SK-N-SH (cell line): Measurements from ENCODE around the gene THSD4. TPM values are rescaled to one million over a fixed set of nuclear protein-coding genes. Genes with fewer than 3 reads are reported as not detected.

Source experiments
- CTCF ChIA-PET: fragments of 300-600, 350-600 bp; formaldehyde crosslinking; extraction: SDS; loops from one replicate; lab custom pipeline; 2021; lab: Yijun Ruan, JAX
- POLR2A ChIA-PET: fragments of 350-600 bp; sonication (Branson Sonifier 250); formaldehyde crosslinking; extraction: SDS; loops from one replicate; lab custom pipeline; 2020; ENCODE audit warnings: antibody characterized with exemption, inconsistent platforms; lab: Yijun Ruan, JAX
- DNase-seq: peaks from one replicate; pipeline ENCODE4 v3.0.0; 2012
- H2AFZ ChIP-seq: fragments of 200-600 bp; sonication (generic); 2 replicates; pipeline ENCODE4 v1.8.1; 2016; ENCODE audit warnings: antibody characterized with exemption, mild to moderate bottlenecking, low read depth
- H3F3A ChIP-seq: fragments of 200-600 bp; sonication (generic); replicated peaks from 2 replicates; pipeline ENCODE3; 2016; ENCODE audit warnings: antibody characterized with exemption, mild to moderate bottlenecking; ENCODE audit not compliant: insufficient read depth
- H3K27ac ChIP-seq, 2 experiments: fragments of 200-500 bp in 1 of 2; fragments of 200-600 bp in 1 of 2; sonication (Bioruptor generic) in 1 of 2; sonication (generic), shearing (Covaris generic) in 1 of 2; 2 replicates each; pipeline versions ENCODE4 v1.5.1 to v1.6.1; 2014 to 2016; ENCODE audit warnings: low read depth in 2 of 2, inconsistent platforms in 1 of 2, low read length in 1 of 2, mild to moderate bottlenecking in 1 of 2, mixed read lengths in 1 of 2
- H3K27me3 ChIP-seq: fragments of 200-600 bp; sonication (generic), shearing (Covaris generic); 2 replicates; pipeline ENCODE4 v1.6.1; 2016; ENCODE audit warnings: mixed run types; ENCODE audit not compliant: insufficient read depth
- H3K36me3 ChIP-seq, 2 experiments: fragments of 200-500 bp in 1 of 2; fragments of 200-600 bp in 1 of 2; sonication (Bioruptor generic) in 1 of 2; sonication (generic) in 1 of 2; replicated peaks in 1 of 2; 2 replicates each; pipeline versions ENCODE3 to v1.5.1; 2014 to 2016; ENCODE audit warnings: low read length in 1 of 2, mild to moderate bottlenecking in 1 of 2; ENCODE audit not compliant: insufficient read depth in 2 of 2, control insufficient read depth in 1 of 2
- H3K4me1 ChIP-seq, 2 experiments: fragments of 200-500 bp in 1 of 2; fragments of 200-600 bp in 1 of 2; sonication (Bioruptor generic) in 1 of 2; sonication (generic), shearing (Covaris generic) in 1 of 2; 2 replicates each; pipeline versions ENCODE4 v1.5.1 to v1.6.1; 2014 to 2016; ENCODE audit warnings: low read depth in 1 of 2, low read length in 1 of 2, mixed run types in 1 of 2; ENCODE audit not compliant: insufficient read depth in 2 of 2, control insufficient read depth in 1 of 2
- H3K4me2 ChIP-seq: fragments of 200-600 bp; sonication (generic), shearing (Covaris generic); 2 replicates; pipeline ENCODE4 v1.6.1; 2017; ENCODE audit warnings: mixed run types
- H3K4me3 ChIP-seq, 2 experiments: fragments of 200-500 bp in 1 of 2; fragments of 200-600 bp in 1 of 2; sonication (Bioruptor generic) in 1 of 2; sonication (generic), shearing (Covaris generic) in 1 of 2; 2 replicates each; pipeline versions ENCODE4 v1.5.1 to v1.8.1; 2014 to 2016; ENCODE audit warnings: low read depth in 2 of 2, inconsistent platforms in 1 of 2, low read length in 1 of 2, mild to moderate bottlenecking in 1 of 2, mixed read lengths in 1 of 2, moderate library complexity in 1 of 2
- H3K79me2 ChIP-seq: fragments of 200-600 bp; sonication (generic); 2 replicates; pipeline ENCODE4 v1.8.1; 2017; ENCODE audit warnings: mild to moderate bottlenecking; ENCODE audit not compliant: insufficient read depth
- H3K9ac ChIP-seq: fragments of 200-600 bp; sonication (generic); 2 replicates; pipeline ENCODE4 v1.6.1; 2017; ENCODE audit warnings: mixed run types
- H3K9me2 ChIP-seq: fragments of 200-600 bp; sonication (generic); 2 replicates; pipeline ENCODE4 v1.6.1; 2017; ENCODE audit warnings: mixed run types
- H3K9me3 ChIP-seq: fragments of 200-600 bp; sonication (generic); 2 replicates; pipeline ENCODE4 v1.6.1; 2017; ENCODE audit warnings: mixed run types, mild to moderate bottlenecking, moderate library complexity
- H4K20me1 ChIP-seq: fragments of 200-600 bp; sonication (generic); 2 replicates; pipeline ENCODE4 v1.6.1; 2017; ENCODE audit warnings: mild to moderate bottlenecking, mixed run types; ENCODE audit not compliant: insufficient read depth
- CHD2 ChIP-seq: fragments of 150-350 bp; IDR thresholded peaks from 2 replicates; pipeline ENCODE4 v1.6.1; 2018; ENCODE audit warnings: low read length; ENCODE audit not compliant: partially characterized antibody
- CTCF ChIP-seq: fragments of 200-600 bp; sonication (generic); IDR thresholded peaks from 2 replicates; pipeline ENCODE4 v1.6.1; 2017; ENCODE audit warnings: antibody characterized with exemption, mild to moderate bottlenecking, moderate library complexity
- ELF1 ChIP-seq: IDR thresholded peaks from 2 replicates; pipeline ENCODE4 v1.4.0; 2012
- FOSL2 ChIP-seq: IDR thresholded peaks from 2 replicates; pipeline ENCODE4 v1.4.0; 2012; ENCODE audit warnings: low read depth, mild to moderate bottlenecking, moderate library complexity, borderline replicate concordance
- FOXJ3 ChIP-seq: sonication (generic); formaldehyde crosslinking; IDR thresholded peaks from 2 replicates; pipeline ENCODE4 v1.5.1; 2020; ENCODE audit warnings: mild to moderate bottlenecking, missing genetic modification reagents
- MXI1 ChIP-seq: IDR thresholded peaks from 2 replicates; pipeline ENCODE4 v1.6.1; 2012; ENCODE audit warnings: mild to moderate bottlenecking, low read depth, low read length, improper control_type of control experiment
- PBX3 ChIP-seq: IDR thresholded peaks from 2 replicates; pipeline ENCODE4; 2012
- POLR2AphosphoS5 ChIP-seq: IDR thresholded peaks from 2 replicates; pipeline ENCODE4 v1.6.1; 2012; ENCODE audit warnings: low read depth, low read length
- RAD21 ChIP-seq: IDR thresholded peaks from 2 replicates; pipeline ENCODE4 v1.6.1; 2012; ENCODE audit warnings: mild to moderate bottlenecking, low read length
- REST ChIP-seq: IDR thresholded peaks from 2 replicates; pipeline ENCODE4 v1.6.1; 2012; ENCODE audit warnings: mild to moderate bottlenecking, low read depth, low read length, moderate library complexity
- RFX5 ChIP-seq: IDR thresholded peaks from 2 replicates; pipeline ENCODE4 v1.6.1; 2012; ENCODE audit warnings: mild to moderate bottlenecking, improper control_type of control experiment, low read length
- SIN3A ChIP-seq: IDR thresholded peaks from 2 replicates; pipeline ENCODE4 v1.6.1; 2012; ENCODE audit warnings: low read depth, mild to moderate bottlenecking, low read length, moderate library complexity, borderline replicate concordance
- TAF1 ChIP-seq: IDR thresholded peaks from 2 replicates; pipeline ENCODE4 v1.6.1; 2012; ENCODE audit warnings: low read depth, mild to moderate bottlenecking, low read length, moderate library complexity, borderline replicate concordance
- USF1 ChIP-seq: IDR thresholded peaks from 2 replicates; pipeline ENCODE4 v1.4.0; 2012; ENCODE audit warnings: low read depth, borderline replicate concordance
- ZBTB33 ChIP-seq: IDR thresholded peaks from 2 replicates; pipeline ENCODE4 v1.4.0; 2012; ENCODE audit warnings: low read depth, borderline replicate concordance
- WGBS: methylation state at CpG from one replicate; pipeline ENCODE4 v1.1.6; 2017; ENCODE audit warnings: low lambda C conversion rate; 5-methylcytosine and 5-hydroxymethylcytosine counted together
- polyA plus RNA-seq, 3 experiments: library from polyadenylated mRNA; depleted of rRNA; stranded (reverse); fragments of >200 nt; gene quantifications; 2 replicates each; pipeline ENCODE4 v1.2.3, GENCODE V29; 2012

Gene THSD4
- polyA plus RNA-seq, 1 of the 3 experiments (the other 2 are of a cell fraction), result 79.1 TPM

- Histone ChIP-seq H3K79me2 (no peaks in the 10 kb centered on the region), H3K9me3 (no peaks in the 10 kb centered on the region), H3K4me2 (no peak overlapping the region), H3K36me3 (peaks cover 0 to 10% of the 10 kb centered on the region in 2 experiments), H4K20me1 (no peaks in the 10 kb centered on the region), H3K4me3 (no peak overlapping the region), H2AFZ (no peak overlapping the region), H3K4me1 (peaks cover 0 to 12% of the 10 kb centered on the region in 2 experiments; a peak in 1 of 4 replicates), H3K9me2 (no peaks in the 10 kb centered on the region), H3K9ac (no peak overlapping the region), H3K27me3 (no peaks in the 10 kb centered on the region), H3K27ac (no peak overlapping the region), H3F3A (no peaks in the 10 kb centered on the region)
- POLR2A ChIA-PET, result no interaction called here
- CTCF ChIA-PET, result no interaction called here
- no peak for DNase-seq
- 96% methylated on average over 3 of the region's 3 CpGs for WGBS
- no peak for TF ChIP-seq USF1
- no peak for TF ChIP-seq SIN3A
- no peak for TF ChIP-seq RAD21
- TF ChIP-seq REST, result no peak
- no peak for TF ChIP-seq RFX5
- TF ChIP-seq CHD2, result no peak
- TF ChIP-seq PBX3, result no peak
- TF ChIP-seq FOSL2, result no peak
- TF ChIP-seq FOXJ3 (CRISPR knock-in tag), result no peak
Observed at GRCh38 chr15:71355268-71355667, 240.0 kb downstream of the THSD4 start.

GRCh38 chr15:71357321-71357732, 242.1 kb downstream of the THSD4 start:
- Histone ChIP-seq H3K27ac (no peak overlapping the region), H3F3A (no peaks in the 10 kb centered on the region), H3K4me3 (no peak overlapping the region), H3K9ac (no peak overlapping the region), H3K4me2 (no peak overlapping the region), H2AFZ (no peak overlapping the region), H3K79me2 (no peaks in the 10 kb centered on the region), H3K27me3 (no peaks in the 10 kb centered on the region), H3K36me3 (peaks cover 4 to 5% of the 10 kb centered on the region in 2 experiments), H3K9me2 (no peaks in the 10 kb centered on the region), H4K20me1 (no peaks in the 10 kb centered on the region), H3K4me1 (peaks cover 0 to 12% of the 10 kb centered on the region in 2 experiments; a peak in 1 of 4 replicates), H3K9me3 (no peaks in the 10 kb centered on the region)
- POLR2A ChIA-PET, result no interaction called here
- 83% methylated on average over 9 of the region's 9 CpGs for WGBS
- CTCF ChIA-PET, result no interaction called here
- peak; percentile 28 for DNase-seq
- no peak for TF ChIP-seq ZBTB33
- TF ChIP-seq CTCF, result no peak
- no peak for TF ChIP-seq POLR2AphosphoS5
- no peak for TF ChIP-seq TAF1
- TF ChIP-seq ELF1, result no peak
- no peak for TF ChIP-seq MXI1
